ENCODE data around the gene ATP4A. TPM values are rescaled to one million over a fixed set of nuclear protein-coding genes. Genes with fewer than 3 reads are reported as not detected.
A peak's percentile ranks its signal among the peaks of the same experiment; 100 is the strongest.
"Not testable (repeated sequence)": the region's sequence is repeated elsewhere in the genome, so short reads cannot be mapped to it uniquely, and the experiment has no call there.

Gene ATP4A
- total RNA-seq (2014; rRNA removed; shearing (Covaris generic)): 0.13 TPM in 1 of 2 replicates, not detected in the other

DNA sequence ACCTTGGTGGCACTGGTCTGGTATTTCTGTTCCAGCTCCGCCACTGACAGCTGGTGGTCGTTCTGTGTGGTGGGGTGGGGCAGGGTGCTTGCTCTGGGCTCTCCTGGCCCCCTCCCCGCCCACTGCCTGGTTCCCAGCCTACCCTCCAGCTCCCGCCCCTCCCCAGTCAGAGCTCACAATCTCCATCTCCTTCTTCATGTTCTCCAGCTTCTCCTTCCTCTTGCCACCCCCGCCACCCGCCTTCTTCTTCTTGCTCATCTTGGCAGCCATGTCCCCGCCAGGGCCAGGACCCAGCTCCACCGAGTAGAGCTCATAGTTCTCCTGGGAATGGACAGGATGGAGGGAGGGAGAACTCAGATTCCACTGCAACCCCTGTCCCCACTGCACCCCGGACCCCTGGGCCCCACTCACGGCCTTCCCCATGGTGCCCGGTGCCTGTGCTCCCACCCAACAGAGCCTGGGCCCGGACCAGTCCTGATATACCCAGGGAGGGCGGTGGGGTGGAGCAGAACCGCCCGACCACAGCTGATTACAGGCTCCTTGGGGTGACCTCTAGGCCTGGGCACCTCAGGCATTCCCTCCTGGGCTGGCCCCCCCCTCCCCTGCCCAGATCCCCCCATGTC is at the start of gene ATP4A:
Gene ATP4A (minus strand): TSS at position 452 of the 623 bp plus-strand sequence. CDS start 29 bp downstream, at position 423.
- DNase-seq (ENCODE audit: low spot score): no peak

- peak; percentile 99 for DNase-seq (ENCODE audit: low spot score)
Measured at GRCh38 chr19:35612559-35613321, 49.3 kb upstream of the ATP4A start, which contains the start of gene HAUS5. TSS of gene HAUS5 (plus strand) at chr19:35612735. CDS start at chr19:35612795, 60 bp downstream.

GRCh38 chr19:35612224-35612558 is 48.7 kb upstream of the ATP4A start:
- DNase-seq (ENCODE audit: low spot score): no peak

- no peak for DNase-seq (ENCODE audit: low spot score)
Measured at GRCh38 chr19:35609851-35610353, 46.4 kb upstream of the ATP4A start.

GRCh38 chr19:35608251-35608650 is 44.8 kb upstream of the ATP4A start:
- DNase-seq (ENCODE audit: low spot score): peak; percentile 40

GRCh38 chr19:35607661-35608060 is 44.2 kb upstream of the ATP4A start:
- DNase-seq (ENCODE audit: low spot score): no peak

GRCh38 chr19:35607170-35607569 is 43.7 kb upstream of the ATP4A start:
- DNase-seq (ENCODE audit: low spot score): not testable (repeated sequence)

DNA sequence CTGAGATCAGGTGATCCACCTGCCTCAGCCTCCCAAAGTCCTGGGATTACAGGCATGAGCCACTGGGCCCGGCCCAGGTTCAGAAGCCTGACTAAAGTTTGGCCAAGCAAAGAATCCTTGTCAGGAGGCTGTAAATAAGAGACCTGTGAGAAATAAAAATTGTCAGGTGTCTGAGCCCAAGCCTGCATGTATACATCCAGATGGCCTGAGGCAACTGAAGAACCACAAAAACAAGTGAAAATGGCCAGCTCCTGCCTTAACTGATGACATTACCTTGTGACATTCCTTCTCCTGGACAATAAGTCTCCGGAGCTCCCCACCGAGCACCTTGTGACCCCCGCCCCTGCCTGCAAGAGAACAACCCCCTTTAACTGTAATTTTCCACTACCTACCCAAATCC is 41.0 kb upstream of the ATP4A start:
- not testable (repeated sequence) for DNase-seq (ENCODE audit: low spot score)

DNA sequence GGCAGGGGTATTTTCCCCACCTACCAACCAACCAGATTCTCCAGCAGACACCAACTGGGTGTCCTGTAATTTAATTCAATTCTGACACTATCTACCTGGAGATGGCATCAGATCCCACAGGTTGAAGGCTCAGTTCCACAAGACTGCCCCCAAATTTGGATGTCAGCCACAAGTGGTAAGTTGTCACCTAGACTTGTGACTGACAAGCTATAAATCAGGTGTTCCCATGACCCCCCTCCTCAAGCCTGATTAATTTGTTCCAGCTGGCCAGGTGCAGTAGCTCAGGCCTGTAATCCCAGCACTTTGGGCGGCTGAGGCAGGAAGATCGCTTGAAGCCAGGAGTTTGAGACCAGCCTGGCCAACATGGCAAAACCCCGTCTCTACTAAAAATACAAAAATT is 38.5 kb upstream of the ATP4A start:
- DNase-seq (ENCODE audit: low spot score): no peak

GRCh38 chr19:35596366-35596999 is 33.0 kb upstream of the ATP4A start:
- DNase-seq (ENCODE audit: low spot score): peak; percentile 50

GRCh38 chr19:35595928-35596327 is 32.5 kb upstream of the ATP4A start:
- DNase-seq (ENCODE audit: low spot score): no peak

GRCh38 chr19:35595026-35595425 is 31.6 kb upstream of the ATP4A start:
- DNase-seq (ENCODE audit: low spot score): not testable (repeated sequence)

- peak; percentile 71 for DNase-seq (ENCODE audit: low spot score)
Measured at GRCh38 chr19:35592226-35592625, 28.8 kb upstream of the ATP4A start.

GRCh38 chr19:35590875-35591274 is 27.4 kb upstream of the ATP4A start:
- DNase-seq (ENCODE audit: low spot score): no peak

DNA sequence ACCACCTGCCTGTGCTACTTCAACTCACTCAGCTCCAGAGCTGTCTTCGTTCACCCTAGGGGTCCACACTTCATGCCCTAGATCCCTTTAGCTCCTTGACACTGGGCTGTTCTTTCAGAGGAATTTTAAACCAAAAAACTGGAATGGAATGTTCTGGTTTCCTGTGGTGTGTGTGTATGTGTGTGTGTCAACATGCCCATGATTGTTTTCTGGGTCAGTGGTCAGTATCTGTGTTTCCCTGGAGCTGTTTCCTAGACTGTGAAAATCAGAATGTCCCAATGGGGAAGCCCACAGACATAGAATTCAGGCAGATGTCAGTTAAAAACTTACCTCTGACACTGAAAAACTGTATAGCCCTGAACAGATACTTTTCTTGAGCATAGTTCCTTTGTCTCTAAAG is 23.9 kb upstream of the ATP4A start:
- DNase-seq (ENCODE audit: low spot score): no peak

DNA sequence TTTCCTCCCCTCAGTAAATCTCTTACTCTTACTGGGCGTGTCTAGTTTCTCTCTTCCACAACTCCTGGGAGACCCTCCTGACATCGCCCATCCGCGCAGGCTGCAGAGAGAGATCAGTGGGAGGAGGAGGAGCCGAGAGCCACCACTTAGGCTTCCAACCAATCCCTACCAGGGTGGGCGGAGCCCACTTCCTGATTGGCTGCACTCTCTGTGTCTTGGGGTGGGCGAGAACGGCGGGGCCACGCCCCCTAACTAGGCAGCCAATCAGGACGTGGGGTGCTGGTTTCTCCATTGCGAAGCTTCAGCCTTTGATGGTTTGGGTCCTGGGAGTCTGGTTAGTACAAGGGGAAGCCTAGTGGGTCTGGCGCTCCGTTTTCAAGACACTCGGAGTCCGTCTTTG is 22.4 kb upstream of the ATP4A start, which contains the start of gene PMIS2:
Gene PMIS2 (plus strand): TSS at position 326 of the 400 bp plus-strand sequence. CDS start 87 bp downstream, outside the sequence.
- peak; percentile 15 for DNase-seq (ENCODE audit: low spot score)

GRCh38 chr19:35582760-35583159 is 19.3 kb upstream of the ATP4A start:
- no peak for DNase-seq (ENCODE audit: low spot score)

DNA sequence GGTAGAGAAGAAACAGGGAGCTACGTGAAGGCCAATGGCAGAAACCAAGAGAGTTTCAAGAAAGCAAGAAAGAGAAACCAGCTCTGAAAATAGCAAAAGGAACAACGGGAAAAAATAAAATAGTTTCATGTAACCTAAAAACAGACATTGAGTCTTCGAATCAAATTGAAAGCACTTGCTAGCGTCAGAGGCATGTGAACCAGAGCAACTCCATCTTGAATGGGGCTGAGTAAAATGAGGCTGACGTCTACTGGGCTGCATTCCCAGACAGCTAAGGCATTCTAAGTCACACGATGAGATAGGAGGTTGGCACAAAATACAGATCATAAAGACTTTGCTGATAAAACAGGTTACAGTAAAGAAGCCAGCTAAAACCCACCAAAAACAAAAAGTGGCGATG is 15.2 kb upstream of the ATP4A start:
- DNase-seq (ENCODE audit: low spot score): no peak

- no peak for DNase-seq (ENCODE audit: low spot score)
Measured at GRCh38 chr19:35577918-35578317, 14.5 kb upstream of the ATP4A start.

GRCh38 chr19:35571406-35571965 is 8.0 kb upstream of the ATP4A start:
- no peak for DNase-seq (ENCODE audit: low spot score)

GRCh38 chr19:35569281-35569781 is 5.9 kb upstream of the ATP4A start:
- DNase-seq (ENCODE audit: low spot score): no peak

GRCh38 chr19:35566738-35567137 is 3.3 kb upstream of the ATP4A start:
- no peak for DNase-seq (ENCODE audit: low spot score)
